ENCODE data around the gene SCARF1. TPM values are rescaled to one million over a fixed set of nuclear protein-coding genes. Genes with fewer than 3 reads are reported as not detected.

SCARF1 gene
- total RNA-seq, 1 donor, result 1.3 TPM

DNA sequence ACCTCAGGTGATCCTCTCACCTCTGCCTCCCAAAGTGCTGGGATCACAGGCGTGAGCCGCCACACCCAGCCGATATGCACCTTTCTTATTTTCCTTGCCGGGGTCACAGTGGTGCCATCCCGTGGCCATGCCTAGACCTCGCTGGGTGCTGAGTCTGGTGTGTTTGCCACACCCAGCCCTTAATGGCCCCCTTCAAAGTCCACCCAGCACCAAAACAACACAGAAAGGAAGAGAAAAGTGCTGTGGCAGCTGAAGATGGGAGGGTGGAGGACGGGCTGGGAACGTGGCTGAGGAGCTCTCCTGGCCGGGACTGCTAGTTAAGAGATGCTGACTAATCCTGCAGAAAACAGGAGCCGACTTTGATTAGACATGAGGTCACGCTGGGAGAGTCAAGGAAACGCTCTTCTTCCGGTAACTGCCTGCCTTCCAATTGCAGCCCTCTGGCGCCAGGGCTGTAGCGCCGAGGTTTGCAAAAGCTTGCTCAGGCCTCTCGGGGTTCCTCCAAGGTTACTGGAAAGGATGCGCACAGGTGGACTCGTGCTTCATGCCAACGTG is 27.8 kb downstream of the SCARF1 start:
- TF ChIP-seq, protein P1, sequence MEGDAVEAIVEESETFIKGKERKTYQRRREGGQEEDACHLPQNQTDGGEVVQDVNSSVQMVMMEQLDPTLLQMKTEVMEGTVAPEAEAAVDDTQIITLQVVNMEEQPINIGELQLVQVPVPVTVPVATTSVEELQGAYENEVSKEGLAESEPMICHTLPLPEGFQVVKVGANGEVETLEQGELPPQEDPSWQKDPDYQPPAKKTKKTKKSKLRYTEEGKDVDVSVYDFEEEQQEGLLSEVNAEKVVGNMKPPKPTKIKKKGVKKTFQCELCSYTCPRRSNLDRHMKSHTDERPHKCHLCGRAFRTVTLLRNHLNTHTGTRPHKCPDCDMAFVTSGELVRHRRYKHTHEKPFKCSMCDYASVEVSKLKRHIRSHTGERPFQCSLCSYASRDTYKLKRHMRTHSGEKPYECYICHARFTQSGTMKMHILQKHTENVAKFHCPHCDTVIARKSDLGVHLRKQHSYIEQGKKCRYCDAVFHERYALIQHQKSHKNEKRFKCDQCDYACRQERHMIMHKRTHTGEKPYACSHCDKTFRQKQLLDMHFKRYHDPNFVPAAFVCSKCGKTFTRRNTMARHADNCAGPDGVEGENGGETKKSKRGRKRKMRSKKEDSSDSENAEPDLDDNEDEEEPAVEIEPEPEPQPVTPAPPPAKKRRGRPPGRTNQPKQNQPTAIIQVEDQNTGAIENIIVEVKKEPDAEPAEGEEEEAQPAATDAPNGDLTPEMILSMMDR (IDR thresholded peaks at IDR 0.05; ENCODE audit: insufficient read depth, low read depth, low read length), result peak; percentile 1
- peak; percentile 74 for DNase-seq (ENCODE audit: low read depth)
- no peak overlapping the region for H3K4me3 ChIP-seq (ENCODE audit: low read depth, low read length)

GRCh38 chr17:1616101-1616500 is 29.4 kb downstream of the SCARF1 start:
- H3K4me3 ChIP-seq (ENCODE audit: low read depth, low read length), result no peak overlapping the region
- no peak for DNase-seq (ENCODE audit: low read depth)
- TF ChIP-seq, protein P1 (IDR thresholded peaks at IDR 0.05; ENCODE audit: insufficient read depth, low read depth, low read length), result no peak

DNA sequence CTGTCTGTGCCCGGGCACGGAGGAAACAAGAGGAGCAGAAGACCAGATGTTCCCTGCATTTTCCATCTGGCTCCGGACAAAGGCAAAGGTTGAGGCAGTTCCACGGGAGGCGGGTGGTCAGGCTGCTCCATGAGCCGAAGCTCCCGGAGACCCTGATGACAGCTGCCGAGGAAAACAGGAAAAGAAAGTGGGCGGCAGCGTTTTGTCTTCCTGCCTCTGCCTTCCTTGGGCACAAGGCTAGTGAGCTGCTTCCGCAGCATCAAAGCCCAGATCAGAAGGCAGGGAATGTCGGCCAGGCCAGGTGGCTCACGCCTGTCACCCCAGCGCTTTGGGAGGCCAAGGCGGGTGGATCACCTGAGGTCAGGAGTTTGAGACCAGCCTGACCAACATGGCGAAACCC is 33.1 kb downstream of the SCARF1 start:
- H3K4me3 ChIP-seq (ENCODE audit: low read depth, low read length), result no peak overlapping the region
- no peak for DNase-seq (ENCODE audit: low read depth)
- TF ChIP-seq, protein P1 (IDR thresholded peaks at IDR 0.05; ENCODE audit: insufficient read depth, low read depth, low read length), result no peak

DNA sequence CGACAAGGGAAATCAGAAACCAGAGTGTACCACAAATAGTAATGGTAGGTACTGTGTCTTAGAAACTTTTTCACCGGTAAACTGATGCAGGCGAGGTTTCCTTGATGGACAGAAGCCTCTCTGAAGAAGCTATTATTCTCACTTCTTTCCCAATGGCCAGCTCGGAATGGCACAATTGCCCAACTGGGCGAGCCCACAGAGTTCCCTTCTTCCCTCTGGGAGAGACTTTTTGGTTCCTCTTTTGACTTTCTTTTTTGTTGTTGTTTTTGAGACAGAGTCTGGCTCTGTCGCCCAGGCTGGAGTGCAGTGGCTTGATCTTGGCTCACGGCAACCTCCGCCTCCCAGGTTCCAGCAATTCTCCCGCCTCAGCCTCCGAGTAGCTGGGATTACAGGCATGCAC is 33.8 kb downstream of the SCARF1 start:
- DNase-seq (ENCODE audit: low read depth), result no peak
- no peak overlapping the region for H3K4me3 ChIP-seq (ENCODE audit: low read depth, low read length)
- TF ChIP-seq, protein P1 (IDR thresholded peaks at IDR 0.05; ENCODE audit: insufficient read depth, low read depth, low read length), result no peak

DNA sequence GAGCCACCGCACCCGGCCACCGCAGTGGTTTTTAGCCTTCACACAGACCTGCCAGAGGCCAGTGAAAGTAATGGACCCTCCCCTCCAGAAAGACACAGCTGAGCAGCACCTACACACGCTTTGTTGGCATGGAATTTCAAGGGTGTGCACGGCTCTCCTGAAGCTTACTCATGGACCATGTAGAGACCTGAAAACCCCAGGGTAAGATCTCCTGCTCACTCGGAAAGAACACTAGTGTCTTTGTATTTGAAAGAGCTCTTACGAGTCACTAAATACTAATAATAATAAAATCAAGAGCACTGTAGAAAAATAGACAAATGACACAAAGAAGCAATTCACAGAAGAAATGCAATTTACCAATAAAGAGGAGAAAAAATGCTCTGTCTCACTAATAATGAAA is 36.9 kb downstream of the SCARF1 start:
- TF ChIP-seq, protein P1 (IDR thresholded peaks at IDR 0.05; ENCODE audit: insufficient read depth, low read depth, low read length), result no peak
- no peak overlapping the region for H3K4me3 ChIP-seq (ENCODE audit: low read depth, low read length)
- DNase-seq (ENCODE audit: low read depth), result no peak

- no peak overlapping the region for H3K4me3 ChIP-seq (ENCODE audit: low read depth, low read length)
- TF ChIP-seq, protein P1 (IDR thresholded peaks at IDR 0.05; ENCODE audit: insufficient read depth, low read depth, low read length), result no peak
- DNase-seq (ENCODE audit: low read depth), result peak; percentile 74
Observed at GRCh38 chr17:1607971-1608320, 37.6 kb downstream of the SCARF1 start.

- H3K4me3 ChIP-seq (ENCODE audit: low read depth, low read length), result no peak overlapping the region
- no peak for DNase-seq (ENCODE audit: low read depth)
- TF ChIP-seq, protein P1 (IDR thresholded peaks at IDR 0.05; ENCODE audit: insufficient read depth, low read depth, low read length), result no peak
Observed at GRCh38 chr17:1606352-1606985, 39.1 kb downstream of the SCARF1 start.

Data from fibroblast of villous mesenchyme (primary cell).